ENCODE measurements around the gene RCSD1. TPM values are rescaled to one million over a fixed set of nuclear protein-coding genes. Genes with fewer than 3 reads are reported as not detected.

The RCSD1 gene
- total RNA-seq, 5 donors from 2014 or later (not counting 1 experiment from before 2014, with no cell fraction given) = 101 to 126 (median 107) TPM

DNA sequence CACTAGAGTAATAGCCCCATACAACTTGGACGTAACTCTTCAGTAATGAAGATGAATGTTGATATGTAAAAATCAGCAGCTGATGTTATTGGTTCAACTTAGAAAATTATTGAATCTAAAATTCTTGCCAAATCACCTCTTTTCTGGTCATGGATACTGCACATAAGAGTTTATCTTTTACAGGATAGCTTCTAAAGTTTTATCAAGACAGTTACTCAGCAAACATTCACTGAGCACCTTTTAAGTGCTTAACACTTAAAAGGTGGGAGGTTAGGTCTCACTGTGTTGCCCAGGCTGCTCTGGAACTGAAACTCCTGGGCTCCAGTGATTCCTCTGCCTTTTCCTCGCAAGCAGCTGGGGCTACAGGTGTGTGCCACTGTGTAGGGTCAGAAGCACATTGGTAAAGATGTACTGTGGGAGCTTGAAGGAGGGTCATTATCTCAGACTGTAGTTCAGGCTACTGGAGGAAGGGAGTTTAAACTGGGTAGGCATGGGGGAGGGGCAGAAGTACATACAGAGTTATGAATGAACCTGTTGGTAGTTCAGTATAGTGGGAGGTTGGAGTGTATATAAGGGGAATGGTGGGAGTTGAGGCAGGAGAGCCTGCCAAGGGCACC lies 93.8 kb downstream of the RCSD1 start:
- no peaks in the 10 kb centered on the region for H3K36me3 ChIP-seq (ENCODE audit: control insufficient read depth in 2 of 2, extremely low read depth in 1 of 2, insufficient read depth in 1 of 2, low read length in 1 of 2)
- Mint-ChIP-seq H3K9me3 (no peaks in the 10 kb centered on the region), H3K36me3 (peaks cover 6% of the 10 kb centered on the region), H3K4me1 (peaks cover 48 to 55% (median 48%) of the 10 kb centered on the region in 3 donors), H3K4me3 (peak overlapping the region in 1 of 3 donors; percentile 86), H3K27me3 (no peaks in the 10 kb centered on the region), H3K27ac (no peak overlapping the region)
- H3K27ac ChIP-seq (ENCODE audit: low read length) = no peak overlapping the region
- peaks cover 13 to 16% of the 10 kb centered on the region in 2 experiments for H3K4me1 ChIP-seq (ENCODE audit: control insufficient read depth in 1 of 2, extremely low read depth in 1 of 2, insufficient read depth in 2 of 2, low read length in 2 of 2)
- H3K9me3 ChIP-seq = no peaks in the 10 kb centered on the region
- WGBS (ENCODE audit: insufficient coverage) = 100% methylated on average over 1 of the region's 2 CpGs
- DNase-seq (no peak), ATAC-seq (replicated peaks in 1 of 4) (no peak)
- no peaks in the 10 kb centered on the region for H3K27me3 ChIP-seq (replicated peaks in 1 of 2; ENCODE audit: control insufficient read depth in 2 of 2, extremely low read depth in 1 of 2, insufficient read depth in 2 of 2, low read length in 1 of 2)
- ChIA-PET CTCF (interaction anchor here in 1 of 2 donors (0.5 to 1.3 kb wide), 2 partner anchors 9 to 125 kb away, joined by 3 read pairs; no protein-coding TSS in a partner anchor), POLR2A (interaction anchor here in 1 of 2 donors (0.6 kb wide), 1 partner anchor 16 kb away, joined by 3 read pairs; no protein-coding TSS in a partner anchor)
- H3K4me3 ChIP-seq (ENCODE audit: control insufficient read depth in 1 of 2, extremely low read depth in 1 of 2, low read length in 1 of 2) = no peak overlapping the region

DNA sequence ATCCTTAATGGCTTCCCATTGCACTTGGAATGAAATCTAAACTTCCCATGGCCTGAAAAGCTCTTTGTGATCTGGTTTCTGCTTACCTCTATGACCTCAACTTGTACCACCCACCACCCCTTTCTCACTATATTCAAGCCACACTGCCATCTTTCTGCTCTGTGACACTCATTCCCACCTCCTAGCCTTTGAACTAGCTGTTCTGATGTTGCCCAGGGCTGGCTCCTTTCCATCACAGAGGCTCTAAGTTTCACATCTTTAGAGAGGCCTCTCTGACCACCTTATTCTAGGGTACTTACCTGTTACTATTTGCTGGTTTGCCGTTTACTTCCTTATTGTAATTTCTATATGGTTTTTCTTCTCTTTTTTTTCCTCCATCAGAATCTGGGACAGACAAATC lies 96.0 kb downstream of the RCSD1 start:
- H3K36me3 ChIP-seq (ENCODE audit: control insufficient read depth in 2 of 2, extremely low read depth in 1 of 2, insufficient read depth in 1 of 2, low read length in 1 of 2) = no peaks in the 10 kb centered on the region
- no peaks in the 10 kb centered on the region for H3K27me3 Mint-ChIP-seq
- H3K4me1 Mint-ChIP-seq = peaks cover 27 to 33% (median 27%) of the 10 kb centered on the region in 3 donors
- no peaks in the 10 kb centered on the region for H3K9me3 ChIP-seq
- peaks cover 12% of the 10 kb centered on the region for H3K36me3 Mint-ChIP-seq
- ATAC-seq (replicated peaks in 1 of 4) (no peak), DNase-seq (no peak)
- no peaks in the 10 kb centered on the region for H3K9me3 Mint-ChIP-seq
- CTCF ChIA-PET = interaction anchor here (0.5 to 0.9 kb wide), 2 partner anchors 89 to 1894 kb away, joined by 3 to 5 read pairs; no protein-coding TSS in a partner anchor
- no CpG with 5 or more reads among the region's 1 CpG for WGBS (ENCODE audit: insufficient coverage)
- no peak overlapping the region for H3K27ac ChIP-seq (ENCODE audit: low read length)
- H3K4me3 Mint-ChIP-seq = no peak overlapping the region
- H3K4me3 ChIP-seq (ENCODE audit: control insufficient read depth in 1 of 2, extremely low read depth in 1 of 2, low read length in 1 of 2) = no peak overlapping the region
- H3K27ac Mint-ChIP-seq = no peak overlapping the region
- POLR2A ChIA-PET = no interaction called here
- H3K27me3 ChIP-seq (replicated peaks in 1 of 2; ENCODE audit: control insufficient read depth in 2 of 2, extremely low read depth in 1 of 2, insufficient read depth in 2 of 2, low read length in 1 of 2) = no peaks in the 10 kb centered on the region
- peaks cover 6 to 9% of the 10 kb centered on the region in 2 experiments for H3K4me1 ChIP-seq (ENCODE audit: control insufficient read depth in 1 of 2, extremely low read depth in 1 of 2, insufficient read depth in 2 of 2, low read length in 2 of 2)

DNA sequence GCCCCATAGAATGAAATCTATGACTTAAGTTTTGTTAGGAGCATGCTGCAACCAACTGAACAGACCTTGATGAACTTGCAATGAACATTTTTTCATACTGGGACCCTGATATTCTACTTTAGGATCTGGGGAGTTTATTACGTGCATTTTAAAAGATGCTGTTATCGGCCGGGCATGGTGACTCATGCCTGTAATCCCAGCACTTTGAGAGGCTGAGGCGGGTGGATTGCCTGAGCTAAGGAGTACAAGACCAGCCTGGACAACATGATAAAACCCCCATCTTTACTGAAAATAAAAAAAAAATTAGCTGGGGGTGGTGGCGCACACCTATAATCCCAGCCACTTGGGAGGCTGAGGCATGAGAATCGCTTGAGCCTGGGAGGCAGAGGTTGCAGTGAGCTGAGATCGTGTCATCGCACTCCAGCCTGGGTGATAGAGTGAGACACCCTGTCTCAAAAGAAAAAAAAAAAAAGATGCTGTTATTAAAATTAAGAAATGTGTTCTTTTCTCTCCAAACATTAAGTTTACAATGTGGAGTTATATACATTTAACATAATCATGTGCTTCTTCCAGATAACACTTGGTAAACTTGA lies 98.9 kb downstream of the RCSD1 start:
- ATAC-seq (replicated peaks in 1 of 4) = no peak
- DNase-seq = no peak
- Mint-ChIP-seq H3K27ac (no peak overlapping the region), H3K4me3 (no peak overlapping the region), H3K27me3 (no peaks in the 10 kb centered on the region), H3K4me1 (peaks cover 9 to 13% (median 9%) of the 10 kb centered on the region in 3 donors), H3K9me3 (no peaks in the 10 kb centered on the region), H3K36me3 (peaks cover 12% of the 10 kb centered on the region)
- H3K27me3 ChIP-seq (replicated peaks in 1 of 2; ENCODE audit: control insufficient read depth in 2 of 2, extremely low read depth in 1 of 2, insufficient read depth in 2 of 2, low read length in 1 of 2) = no peaks in the 10 kb centered on the region
- H3K4me3 ChIP-seq (ENCODE audit: control insufficient read depth in 1 of 2, extremely low read depth in 1 of 2, low read length in 1 of 2) = no peak overlapping the region
- no peaks in the 10 kb centered on the region for H3K9me3 ChIP-seq
- no peaks in the 10 kb centered on the region for H3K4me1 ChIP-seq (ENCODE audit: control insufficient read depth in 1 of 2, extremely low read depth in 1 of 2, insufficient read depth in 2 of 2, low read length in 2 of 2)
- no peak overlapping the region for H3K27ac ChIP-seq (ENCODE audit: low read length)
- POLR2A ChIA-PET = no interaction called here
- no CpG with 5 or more reads among the region's 8 CpGs for WGBS (ENCODE audit: insufficient coverage)
- no peaks in the 10 kb centered on the region for H3K36me3 ChIP-seq (ENCODE audit: control insufficient read depth in 2 of 2, extremely low read depth in 1 of 2, insufficient read depth in 1 of 2, low read length in 1 of 2)
- CTCF ChIA-PET = interaction anchor here (0.7 kb wide), 2 partner anchors 50 to 498 kb away, joined by 3 to 4 read pairs; no protein-coding TSS in a partner anchor

DNA sequence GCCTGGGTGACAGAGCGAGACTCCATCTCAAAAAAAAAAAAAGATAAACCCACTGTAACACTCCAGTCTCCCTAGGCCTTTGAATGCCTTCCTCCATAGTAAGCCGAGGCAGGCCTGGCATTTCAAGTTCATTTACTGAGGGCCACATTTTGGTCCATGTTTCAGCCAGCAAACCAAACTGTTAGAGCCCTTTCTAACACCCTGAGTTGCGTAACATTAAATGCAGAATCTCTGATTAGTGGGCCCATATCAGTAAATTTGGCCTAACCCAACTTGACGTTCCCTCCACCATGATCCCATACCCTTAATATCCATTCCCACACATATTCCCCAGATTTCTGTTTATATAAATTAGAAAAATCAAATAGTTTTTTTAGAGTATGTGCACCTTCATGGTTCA lies 104.2 kb downstream of the RCSD1 start:
- ATAC-seq (replicated peaks in 1 of 4) (no peak), DNase-seq (no peak)
- Mint-ChIP-seq H3K4me3 (no peak overlapping the region), H3K9me3 (no peaks in the 10 kb centered on the region), H3K4me1 (no peaks in the 10 kb centered on the region), H3K27me3 (no peaks in the 10 kb centered on the region), H3K36me3 (peaks cover 12% of the 10 kb centered on the region), H3K27ac (no peak overlapping the region)
- WGBS (ENCODE audit: insufficient coverage) = 94% methylated on average over 2 of the region's 4 CpGs
- ChIA-PET CTCF (interaction anchor here in 1 of 2 donors (0.7 kb wide), 1 partner anchor 1171 kb away, joined by 3 read pairs; no protein-coding TSS in a partner anchor), POLR2A (no interaction called here)
- no peak overlapping the region for H3K4me3 ChIP-seq (ENCODE audit: control insufficient read depth in 1 of 2, extremely low read depth in 1 of 2, low read length in 1 of 2)
- no peaks in the 10 kb centered on the region for H3K4me1 ChIP-seq (ENCODE audit: control insufficient read depth in 1 of 2, extremely low read depth in 1 of 2, insufficient read depth in 2 of 2, low read length in 2 of 2)
- no peaks in the 10 kb centered on the region for H3K36me3 ChIP-seq (ENCODE audit: control insufficient read depth in 2 of 2, extremely low read depth in 1 of 2, insufficient read depth in 1 of 2, low read length in 1 of 2)
- no peak overlapping the region for H3K27ac ChIP-seq (ENCODE audit: low read length)
- no peaks in the 10 kb centered on the region for H3K27me3 ChIP-seq (replicated peaks in 1 of 2; ENCODE audit: control insufficient read depth in 2 of 2, extremely low read depth in 1 of 2, insufficient read depth in 2 of 2, low read length in 1 of 2)
- H3K9me3 ChIP-seq = no peaks in the 10 kb centered on the region

DNA sequence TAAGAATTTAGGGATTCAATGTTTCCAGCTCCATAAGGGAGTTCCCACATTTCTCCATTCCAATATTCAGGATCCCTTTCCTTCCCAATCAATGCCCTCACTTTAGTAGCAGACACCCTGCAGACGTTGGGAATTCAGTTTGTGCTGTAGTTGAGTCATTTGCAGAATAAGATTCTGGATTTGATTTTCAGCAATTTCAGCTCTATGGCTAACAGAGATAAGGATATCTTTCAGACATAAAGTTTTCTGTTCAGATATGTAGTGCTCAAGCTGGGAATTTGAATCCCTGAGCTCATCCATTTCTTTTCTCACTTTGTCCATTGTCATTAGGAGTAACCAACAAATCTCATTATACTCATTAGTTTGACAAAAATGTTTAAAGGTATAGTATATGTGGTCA lies 104.8 kb downstream of the RCSD1 start:
- no peak overlapping the region for H3K4me3 Mint-ChIP-seq
- DNase-seq = no peak
- WGBS (ENCODE audit: insufficient coverage) = no CpG with 5 or more reads among the region's 1 CpG
- no peak overlapping the region for H3K27ac Mint-ChIP-seq
- H3K4me1 ChIP-seq (ENCODE audit: control insufficient read depth in 1 of 2, extremely low read depth in 1 of 2, insufficient read depth in 2 of 2, low read length in 2 of 2) = no peaks in the 10 kb centered on the region
- no peak for ATAC-seq (replicated peaks in 1 of 4)
- H3K36me3 Mint-ChIP-seq = peaks cover 12% of the 10 kb centered on the region
- H3K36me3 ChIP-seq (ENCODE audit: control insufficient read depth in 2 of 2, extremely low read depth in 1 of 2, insufficient read depth in 1 of 2, low read length in 1 of 2) = no peaks in the 10 kb centered on the region
- no peak overlapping the region for H3K27ac ChIP-seq (ENCODE audit: low read length)
- H3K4me3 ChIP-seq (ENCODE audit: control insufficient read depth in 1 of 2, extremely low read depth in 1 of 2, low read length in 1 of 2) = no peak overlapping the region
- H3K4me1 Mint-ChIP-seq = no peaks in the 10 kb centered on the region
- H3K9me3 ChIP-seq = no peaks in the 10 kb centered on the region
- CTCF ChIA-PET = no interaction called here
- POLR2A ChIA-PET = no interaction called here
- no peaks in the 10 kb centered on the region for H3K9me3 Mint-ChIP-seq
- no peaks in the 10 kb centered on the region for H3K27me3 ChIP-seq (replicated peaks in 1 of 2; ENCODE audit: control insufficient read depth in 2 of 2, extremely low read depth in 1 of 2, insufficient read depth in 2 of 2, low read length in 1 of 2)
- H3K27me3 Mint-ChIP-seq = no peaks in the 10 kb centered on the region

DNA sequence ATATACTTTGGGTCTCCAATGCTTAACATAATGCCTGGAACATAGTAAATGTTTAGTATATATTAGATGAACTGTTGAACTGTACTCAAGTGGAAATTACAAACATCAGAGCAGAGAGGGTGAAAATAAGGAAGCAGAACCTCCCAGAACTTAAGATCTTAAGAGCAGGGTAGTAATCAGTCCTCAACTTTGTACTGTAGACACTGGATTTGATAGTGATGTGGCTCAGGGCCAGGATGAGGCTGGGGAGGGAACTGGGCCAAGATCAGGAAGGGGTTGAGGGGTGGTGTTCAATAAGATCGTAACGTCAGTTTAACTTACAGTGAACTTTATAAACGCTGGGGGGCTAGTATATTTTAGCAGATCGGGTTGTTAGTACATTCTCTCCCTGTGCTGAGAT lies 107.1 kb downstream of the RCSD1 start:
- ATAC-seq (replicated peaks in 1 of 4) = no peak
- Mint-ChIP-seq H3K9me3 (no peaks in the 10 kb centered on the region), H3K27ac (no peak overlapping the region), H3K4me1 (no peaks in the 10 kb centered on the region), H3K27me3 (no peaks in the 10 kb centered on the region), H3K4me3 (no peak overlapping the region), H3K36me3 (peaks cover 6% of the 10 kb centered on the region)
- no peaks in the 10 kb centered on the region for H3K36me3 ChIP-seq (ENCODE audit: control insufficient read depth in 2 of 2, extremely low read depth in 1 of 2, insufficient read depth in 1 of 2, low read length in 1 of 2)
- no peak overlapping the region for H3K27ac ChIP-seq (ENCODE audit: low read length)
- H3K4me1 ChIP-seq (ENCODE audit: control insufficient read depth in 1 of 2, extremely low read depth in 1 of 2, insufficient read depth in 2 of 2, low read length in 2 of 2) = no peaks in the 10 kb centered on the region
- H3K4me3 ChIP-seq (ENCODE audit: control insufficient read depth in 1 of 2, extremely low read depth in 1 of 2, low read length in 1 of 2) = no peak overlapping the region
- no peaks in the 10 kb centered on the region for H3K9me3 ChIP-seq
- DNase-seq = no peak
- ChIA-PET POLR2A (interaction anchor here in 1 of 2 donors (0.6 kb wide), 1 partner anchor 25 kb away, joined by 3 read pairs; no protein-coding TSS in a partner anchor), CTCF (no interaction called here)
- WGBS (ENCODE audit: insufficient coverage) = 100% methylated on average over 2 of the region's 4 CpGs
- H3K27me3 ChIP-seq (replicated peaks in 1 of 2; ENCODE audit: control insufficient read depth in 2 of 2, extremely low read depth in 1 of 2, insufficient read depth in 2 of 2, low read length in 1 of 2) = no peaks in the 10 kb centered on the region
